Immature natural killer cell (primary cell): ENCODE measurements around the gene ZNF107. TPM values are rescaled to one million over a fixed set of nuclear protein-coding genes. Genes with fewer than 3 reads are reported as not detected.
A peak's percentile ranks its signal among the peaks of the same experiment; 100 is the strongest.
"Not testable (repeated sequence)": the region's sequence is repeated elsewhere in the genome, so short reads cannot be mapped to it uniquely, and the experiment has no call there.

Source experiments
- DNase-seq, 3 donors: peaks; one replicate each; pipeline ENCODE4 v3.0.0; 2022; ENCODE audit warnings: mixed read lengths in 1 of 3
- H3K27ac Mint-ChIP-seq, 6 donors: one replicate each; pipeline ENCODE4 v1.8.0; 2020; ENCODE audit warnings: mixed read lengths in 6 of 6, mild to moderate bottlenecking in 5 of 6, inconsistent platforms in 4 of 6, moderate library complexity in 3 of 6
- H3K27me3 Mint-ChIP-seq, 3 donors: one replicate each; pipeline ENCODE4 v1.8.0; 2020 to 2021; ENCODE audit warnings: low read depth in 3 of 3, mild to moderate bottlenecking in 3 of 3, mixed read lengths in 3 of 3, moderate library complexity in 3 of 3, inconsistent platforms in 1 of 3
- H3K36me3 Mint-ChIP-seq, 3 donors: one replicate each; pipeline ENCODE4 v1.8.0; 2020; ENCODE audit warnings: mixed read lengths in 3 of 3, inconsistent platforms in 2 of 3, mild to moderate bottlenecking in 2 of 3
- H3K4me1 Mint-ChIP-seq, 2 donors: one replicate each; pipeline ENCODE4 v1.8.0; 2020; ENCODE audit warnings: inconsistent platforms in 2 of 2, mild to moderate bottlenecking in 2 of 2, mixed read lengths in 2 of 2, moderate library complexity in 1 of 2
- H3K4me3 Mint-ChIP-seq, 5 donors: one replicate each; pipeline ENCODE4 v1.8.0; 2020; ENCODE audit warnings: mild to moderate bottlenecking in 5 of 5, mixed read lengths in 5 of 5, inconsistent platforms in 3 of 5, moderate library complexity in 3 of 5
- H3K9me3 Mint-ChIP-seq, 6 donors: one replicate each; pipeline ENCODE4 v1.8.0; 2020; ENCODE audit warnings: mild to moderate bottlenecking in 6 of 6, mixed read lengths in 6 of 6, inconsistent platforms in 4 of 6, moderate library complexity in 3 of 6
- polyA plus RNA-seq, 3 donors: library from polyadenylated mRNA; unstranded; fragments of 300-500 nt; fragmentation: Illumina TruSeq; gene quantifications; one replicate each; pipeline ENCODE4 v1.2.3, GENCODE V29; 2021

The ZNF107 gene
- polyA plus RNA-seq, 3 donors from 2014 or later = 2.8 to 5.6 (median 3.5) TPM

- Mint-ChIP-seq H3K4me3 (no peak overlapping the region), H3K27ac (no peak overlapping the region), H3K36me3 (no peaks in the 10 kb centered on the region), H3K27me3 (no peaks in the 10 kb centered on the region), H3K9me3 (peaks cover 0 to 2% (median 0%) of the 10 kb centered on the region in 6 donors), H3K4me1 (no peaks in the 10 kb centered on the region)
- no peak for DNase-seq
These were observed 9.4 kb upstream of the ZNF107 start for GRCh38 chr7:64656489-64656888.

GRCh38 chr7:64662091-64662490, 3.8 kb upstream of the ZNF107 start:
- not testable (repeated sequence) for H3K4me3 Mint-ChIP-seq, H3K36me3 Mint-ChIP-seq, H3K27me3 Mint-ChIP-seq, H3K9me3 Mint-ChIP-seq, DNase-seq
- Mint-ChIP-seq H3K4me1 (peaks cover 24 to 29% of the 10 kb centered on the region in 2 donors), H3K27ac (peak overlapping the region in 1 of 6 donors; percentile 29)

- Mint-ChIP-seq H3K27ac (peak overlapping the region; percentile 92 to 97 (median 94)), H3K4me1 (peaks cover 52 to 68% of the 10 kb centered on the region in 2 donors), H3K36me3 (peaks cover 6 to 15% (median 15%) of the 10 kb centered on the region in 3 donors), H3K9me3 (no peaks in the 10 kb centered on the region), H3K27me3 (peaks cover 6 to 8% (median 7%) of the 10 kb centered on the region in 3 donors), H3K4me3 (peak overlapping the region; percentile 93 to 97 (median 95))
- no peak for DNase-seq
These were observed 724 bp downstream of the ZNF107 start for GRCh38 chr7:64666663-64667050.

- Mint-ChIP-seq H3K4me1 (peaks cover 52 to 74% of the 10 kb centered on the region in 2 donors), H3K27me3 (peaks cover 6 to 8% (median 7%) of the 10 kb centered on the region in 3 donors), H3K27ac (peak overlapping the region; percentile 92 to 97 (median 94)), H3K36me3 (peaks cover 6 to 19% (median 16%) of the 10 kb centered on the region in 3 donors), H3K9me3 (no peaks in the 10 kb centered on the region), H3K4me3 (peak overlapping the region; percentile 93 to 97 (median 95))
- no peak for DNase-seq
These were observed 1.4 kb downstream of the ZNF107 start for GRCh38 chr7:64667311-64667710.

- no peaks in the 10 kb centered on the region for H3K27me3 Mint-ChIP-seq
- peak overlapping the region in 1 of 6 donors; percentile 2 for H3K27ac Mint-ChIP-seq
- H3K4me3 Mint-ChIP-seq = no peak overlapping the region
- no peak for DNase-seq
- H3K4me1 Mint-ChIP-seq = peaks cover 62 to 87% of the 10 kb centered on the region in 2 donors
- H3K9me3 Mint-ChIP-seq = no peaks in the 10 kb centered on the region
- H3K36me3 Mint-ChIP-seq = peaks cover 6 to 20% (median 19%) of the 10 kb centered on the region in 3 donors
These were observed 6.5 kb downstream of the ZNF107 start for GRCh38 chr7:64672414-64672813.

GRCh38 chr7:64685091-64685490, 19.2 kb downstream of the ZNF107 start:
- no peak for DNase-seq
- peaks cover 0 to 4% (median 0%) of the 10 kb centered on the region in 6 donors for H3K9me3 Mint-ChIP-seq
- H3K36me3 Mint-ChIP-seq = peaks cover 6 to 15% (median 7%) of the 10 kb centered on the region in 3 donors
- H3K27ac Mint-ChIP-seq = peak overlapping the region in 2 of 6 donors; percentile 46 to 60
- H3K27me3 Mint-ChIP-seq = peaks cover 0 to 2% (median 1%) of the 10 kb centered on the region in 3 donors
- H3K4me3 Mint-ChIP-seq = no peak overlapping the region
- H3K4me1 Mint-ChIP-seq = peaks cover 53 to 59% of the 10 kb centered on the region in 2 donors

GRCh38 chr7:64685741-64686140, 19.8 kb downstream of the ZNF107 start:
- Mint-ChIP-seq H3K4me1 (peaks cover 53 to 64% of the 10 kb centered on the region in 2 donors), H3K4me3 (no peak overlapping the region), H3K27ac (peak overlapping the region; percentile 1 to 79 (median 52)), H3K9me3 (peaks cover 0 to 4% (median 0%) of the 10 kb centered on the region in 6 donors), H3K36me3 (peaks cover 6 to 15% (median 7%) of the 10 kb centered on the region in 3 donors), H3K27me3 (peaks cover 0 to 2% (median 1%) of the 10 kb centered on the region in 3 donors)
- DNase-seq = no peak

GRCh38 chr7:64686493-64687184, 20.7 kb downstream of the ZNF107 start:
- H3K36me3 Mint-ChIP-seq = peaks cover 7 to 22% (median 12%) of the 10 kb centered on the region in 3 donors
- H3K27me3 Mint-ChIP-seq = peaks cover 0 to 2% (median 1%) of the 10 kb centered on the region in 3 donors
- peak in 1 of 3 donors; percentile 16 for DNase-seq
- peak overlapping the region; percentile 9 to 58 (median 45) for H3K4me3 Mint-ChIP-seq
- peak overlapping the region; percentile 20 to 85 (median 76) for H3K27ac Mint-ChIP-seq
- peaks cover 53 to 66% of the 10 kb centered on the region in 2 donors for H3K4me1 Mint-ChIP-seq
- peaks cover 0 to 4% (median 0%) of the 10 kb centered on the region in 6 donors for H3K9me3 Mint-ChIP-seq

GRCh38 chr7:64687249-64687648, 21.3 kb downstream of the ZNF107 start:
- Mint-ChIP-seq H3K9me3 (peaks cover 0 to 4% (median 0%) of the 10 kb centered on the region in 6 donors), H3K36me3 (peaks cover 7 to 28% (median 18%) of the 10 kb centered on the region in 3 donors), H3K27ac (peak overlapping the region in 5 of 6 donors; percentile 38 to 85 (median 79)), H3K27me3 (peaks cover 0 to 2% (median 1%) of the 10 kb centered on the region in 3 donors), H3K4me1 (peaks cover 56 to 72% of the 10 kb centered on the region in 2 donors), H3K4me3 (peak overlapping the region in 3 of 5 donors; percentile 37 to 58 (median 45))
- DNase-seq = no peak

GRCh38 chr7:64688988-64689387, 23.1 kb downstream of the ZNF107 start:
- no peak for DNase-seq
- Mint-ChIP-seq H3K4me3 (peak overlapping the region in 1 of 5 donors; percentile 30), H3K27ac (peak overlapping the region; percentile 57 to 88 (median 68)), H3K27me3 (peaks cover 0 to 2% (median 1%) of the 10 kb centered on the region in 3 donors), H3K36me3 (peaks cover 11 to 36% (median 23%) of the 10 kb centered on the region in 3 donors), H3K4me1 (peaks cover 58 to 75% of the 10 kb centered on the region in 2 donors), H3K9me3 (peaks cover 0 to 4% (median 0%) of the 10 kb centered on the region in 6 donors)

GRCh38 chr7:64691831-64692230, 25.9 kb downstream of the ZNF107 start:
- no peaks in the 10 kb centered on the region for H3K9me3 Mint-ChIP-seq
- H3K27me3 Mint-ChIP-seq = no peaks in the 10 kb centered on the region
- no peak for DNase-seq
- H3K4me3 Mint-ChIP-seq = no peak overlapping the region
- H3K4me1 Mint-ChIP-seq = peaks cover 35 to 49% of the 10 kb centered on the region in 2 donors
- peaks cover 11 to 49% (median 43%) of the 10 kb centered on the region in 3 donors for H3K36me3 Mint-ChIP-seq
- H3K27ac Mint-ChIP-seq = peak overlapping the region in 5 of 6 donors; percentile 39 to 80 (median 73)

GRCh38 chr7:64697863-64698262, 31.9 kb downstream of the ZNF107 start:
- H3K36me3 Mint-ChIP-seq = peaks cover 28 to 72% (median 64%) of the 10 kb centered on the region in 3 donors
- not testable (repeated sequence) for H3K27me3 Mint-ChIP-seq, H3K27ac Mint-ChIP-seq, DNase-seq, H3K4me3 Mint-ChIP-seq, H3K4me1 Mint-ChIP-seq
- peaks cover 8 to 20% (median 16%) of the 10 kb centered on the region in 6 donors for H3K9me3 Mint-ChIP-seq

- no peak for DNase-seq
- Mint-ChIP-seq H3K27ac (no peak overlapping the region), H3K27me3 (peaks cover 0 to 2% (median 0%) of the 10 kb centered on the region in 3 donors), H3K9me3 (peaks cover 48 to 86% (median 71%) of the 10 kb centered on the region in 6 donors), H3K4me3 (no peak overlapping the region), H3K4me1 (no peaks in the 10 kb centered on the region), H3K36me3 (peaks cover 36 to 54% (median 47%) of the 10 kb centered on the region in 3 donors)
These were observed 40.8 kb downstream of the ZNF107 start for GRCh38 chr7:64706625-64707292.

GRCh38 chr7:64717896-64718295, 52.0 kb downstream of the ZNF107 start:
- not testable (repeated sequence) for H3K27me3 Mint-ChIP-seq, H3K36me3 Mint-ChIP-seq, H3K4me1 Mint-ChIP-seq, H3K27ac Mint-ChIP-seq, DNase-seq, H3K4me3 Mint-ChIP-seq
- H3K9me3 Mint-ChIP-seq = peaks cover 14 to 56% (median 50%) of the 10 kb centered on the region in 6 donors
